Activated CD4-positive, alpha-beta T cell treated with anti-CD3 and anti-CD28 coated beads, Interleukin-2, amount 50 U/mL, for 24 hours (primary cell): ENCODE results near the gene DDX24.

Source experiments
- DNase-seq, 2 donors: peaks; one replicate each; pipeline ENCODE4 v3.0.0-alpha.2; 2020; ENCODE audit warnings: low read depth in 1 of 2, low spot score in 1 of 2

DDX24 gene

DNA sequence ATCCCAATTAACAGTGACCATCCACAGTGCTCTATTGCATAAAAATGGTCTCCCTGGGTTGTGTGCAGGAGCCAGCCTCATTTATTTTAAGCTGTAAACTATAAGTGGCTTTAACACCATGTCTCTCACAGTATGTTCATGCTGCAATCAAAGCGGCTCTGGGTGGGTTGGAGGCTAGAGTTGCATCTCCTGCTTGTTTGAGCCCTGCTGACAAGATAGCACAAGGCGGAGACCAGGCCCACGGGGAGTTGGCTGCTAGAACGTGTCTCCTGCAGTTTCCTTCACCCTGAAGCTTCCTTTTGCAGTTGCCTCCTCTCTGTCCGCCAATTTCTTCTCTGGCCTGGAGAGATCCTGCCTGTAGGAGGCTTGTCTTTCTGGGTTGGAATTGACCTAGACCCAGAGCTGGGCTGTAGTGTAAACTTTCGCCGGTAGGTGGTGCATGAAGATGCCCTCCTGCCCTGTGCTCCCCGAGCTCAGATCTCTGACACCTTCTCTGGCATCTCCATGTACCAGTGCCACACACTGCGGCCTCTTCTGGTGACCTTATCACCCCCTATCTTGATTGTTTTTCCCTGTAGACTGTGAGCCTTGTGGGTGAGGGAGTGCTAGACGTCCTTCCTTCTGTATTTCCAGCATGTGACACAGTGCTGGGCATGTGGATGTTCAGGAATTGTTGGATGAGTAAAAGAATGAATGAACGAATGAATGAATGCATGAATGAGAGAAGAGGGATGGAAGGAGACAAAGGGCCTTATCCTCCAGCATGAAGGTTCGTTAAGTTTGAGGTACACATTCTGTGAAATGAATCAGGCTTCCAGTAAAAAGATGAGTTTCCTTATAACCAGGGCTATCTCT, 44.5 kb downstream of the DDX24 start:
- DNase-seq: peak; percentile 56 to 64

DNA sequence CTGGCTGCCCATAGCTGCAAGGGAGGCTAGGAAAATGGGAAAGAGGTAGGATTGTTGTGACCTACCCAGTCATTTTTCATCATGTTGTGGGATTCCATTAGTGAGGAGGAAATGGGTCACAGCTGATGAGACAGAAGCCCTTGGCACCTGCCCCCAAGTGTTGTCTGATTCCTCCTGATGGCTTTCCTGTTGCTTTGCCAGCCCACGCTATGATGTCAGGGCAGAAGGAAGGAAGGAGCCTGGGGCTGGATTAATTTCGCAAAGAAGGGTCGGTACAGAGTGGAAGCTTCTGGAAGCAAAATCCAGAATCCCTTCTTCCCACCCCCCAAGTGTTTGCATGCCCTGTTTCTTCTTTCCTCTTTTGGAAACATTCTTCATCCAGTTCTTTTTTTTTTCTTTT, 46.1 kb downstream of the DDX24 start:
- no peak for DNase-seq

DNA sequence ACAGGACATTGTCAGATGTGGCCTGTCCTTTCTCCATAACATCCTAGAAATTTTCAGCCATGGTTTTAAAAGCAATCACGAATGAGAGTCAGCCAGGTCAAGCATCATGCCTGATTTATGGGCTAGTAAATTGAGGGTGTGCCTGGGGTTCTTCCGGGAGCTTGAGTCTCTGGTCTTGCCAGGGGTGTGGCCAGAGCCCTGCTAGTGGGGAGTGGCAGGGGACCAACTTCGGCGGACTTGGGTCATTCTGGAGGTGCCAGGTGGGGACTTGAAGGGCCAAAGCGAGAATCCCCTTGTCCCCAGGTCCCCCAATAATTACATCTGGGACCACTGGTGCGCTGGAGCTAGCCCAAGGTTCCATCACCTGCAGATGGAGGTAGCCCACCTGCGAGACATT, 49.1 kb downstream of the DDX24 start:
- no peak for DNase-seq

DNA sequence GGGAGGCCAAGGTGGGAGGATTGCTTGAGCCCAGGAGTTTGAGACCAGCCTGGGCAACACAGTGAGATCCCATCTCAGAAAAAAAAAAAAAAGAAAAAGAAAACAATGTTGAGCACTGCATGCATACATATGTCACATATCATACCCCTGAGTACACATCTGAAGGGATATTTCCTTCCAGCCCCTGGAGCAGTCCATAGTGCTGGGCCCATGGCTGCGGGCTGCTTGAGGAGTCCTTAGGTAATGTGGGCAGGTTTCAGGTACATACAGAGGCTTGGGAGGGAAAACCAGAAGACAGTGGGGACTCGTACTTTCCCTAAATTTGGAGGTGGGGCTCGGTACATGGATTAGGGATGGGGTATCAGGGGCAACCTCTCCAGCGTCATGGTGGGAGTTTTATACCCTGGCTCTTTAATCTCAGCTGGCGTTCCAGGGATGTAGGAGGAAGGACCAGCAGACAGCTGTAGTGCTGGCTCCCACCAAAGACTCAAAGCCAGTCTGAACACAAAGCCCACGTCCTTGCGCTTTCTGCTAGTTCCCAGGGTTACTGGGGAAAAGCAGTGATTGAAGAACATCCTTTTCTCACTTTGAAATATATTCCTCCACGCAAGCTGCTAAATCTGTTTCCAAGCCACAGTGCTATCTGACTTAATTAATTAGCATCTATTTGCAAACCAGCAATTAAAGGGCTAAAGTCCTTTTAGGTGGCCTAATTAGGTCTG, 49.7 kb downstream of the DDX24 start:
- no peak for DNase-seq

DNA sequence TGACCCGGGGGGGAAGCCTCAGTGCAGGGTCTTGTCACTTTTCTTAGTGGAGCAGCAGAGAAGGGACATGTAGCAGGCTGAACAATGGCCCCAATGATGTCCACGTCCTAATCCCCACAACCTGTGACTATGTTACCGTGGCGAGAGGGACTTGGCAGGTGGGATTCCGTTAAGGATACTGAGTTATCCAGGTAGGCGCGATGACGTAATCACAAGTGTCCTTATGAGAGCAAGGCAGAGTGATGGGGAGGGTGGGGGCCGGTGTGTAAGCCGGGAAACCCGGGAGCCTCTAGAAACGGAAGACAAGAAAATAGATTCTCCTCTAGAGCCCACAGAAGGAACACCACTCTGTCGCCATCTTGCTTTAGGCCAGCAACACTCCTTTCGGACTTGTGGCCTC, 50.4 kb downstream of the DDX24 start:
- no peak for DNase-seq

DNA sequence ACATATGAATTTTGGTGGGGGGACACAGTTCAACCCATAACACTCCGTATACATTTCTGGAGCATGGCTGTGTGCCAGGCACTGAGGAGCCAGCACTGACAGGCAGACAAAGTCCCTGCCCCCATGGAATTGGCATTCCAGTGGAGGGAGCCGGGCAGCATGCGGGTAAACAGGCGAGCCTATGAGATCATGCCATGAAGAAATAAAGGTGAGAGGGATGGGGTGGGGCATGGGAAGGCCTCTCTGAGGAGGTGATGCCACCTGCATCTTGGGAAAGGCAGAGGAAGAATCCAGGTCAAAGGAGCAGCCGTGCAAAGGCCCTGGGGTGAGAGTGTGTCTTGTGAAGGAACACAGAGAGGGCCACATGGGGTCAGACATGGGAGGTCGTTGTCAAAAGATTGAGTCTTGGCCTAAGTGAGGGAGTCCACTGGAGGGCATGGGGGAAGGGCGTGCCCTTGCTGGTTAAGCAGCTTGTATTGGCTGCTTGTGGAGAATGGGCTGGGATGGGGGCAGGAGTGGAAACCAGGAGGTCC, 51.3 kb downstream of the DDX24 start:
- DNase-seq: no peak

DNA sequence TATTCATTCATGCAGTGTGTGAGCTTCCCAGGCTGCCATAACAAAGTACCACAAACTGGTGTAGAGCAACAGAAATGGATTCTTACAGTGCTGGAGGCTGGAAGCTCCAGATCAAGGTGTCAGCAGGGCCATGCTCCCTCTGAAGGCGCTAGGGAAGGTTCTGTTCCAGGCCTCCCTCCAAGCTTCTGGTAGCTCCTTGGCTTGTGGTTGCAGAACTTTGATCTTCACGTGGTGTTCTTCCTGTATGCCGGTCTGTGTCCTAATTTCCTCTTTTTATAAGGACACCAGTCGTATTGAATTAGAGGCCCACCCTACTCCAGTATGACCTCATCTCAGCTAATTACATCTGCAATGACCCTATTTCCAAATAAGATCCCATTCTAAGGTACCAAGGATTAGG, 51.7 kb downstream of the DDX24 start:
- DNase-seq: no peak

DNA sequence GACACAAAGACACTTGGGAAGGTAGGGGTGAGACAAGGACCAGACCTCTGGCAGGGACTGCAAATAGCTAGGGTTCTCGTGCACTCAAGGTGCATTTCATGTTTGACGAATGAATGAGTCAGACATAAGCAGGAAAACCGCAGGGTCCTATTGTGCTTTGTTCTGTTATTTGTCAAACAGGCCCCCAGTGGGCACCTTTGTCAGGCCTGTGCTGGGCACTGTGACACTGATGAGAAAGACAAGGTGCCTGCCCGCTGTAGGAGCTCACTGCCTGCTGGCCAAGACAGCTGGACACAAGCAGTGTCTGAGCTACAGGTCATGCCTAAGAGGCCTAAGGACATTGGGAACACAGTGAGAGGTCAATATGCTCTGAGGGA, 52.6 kb downstream of the DDX24 start:
- no peak for DNase-seq

DNA sequence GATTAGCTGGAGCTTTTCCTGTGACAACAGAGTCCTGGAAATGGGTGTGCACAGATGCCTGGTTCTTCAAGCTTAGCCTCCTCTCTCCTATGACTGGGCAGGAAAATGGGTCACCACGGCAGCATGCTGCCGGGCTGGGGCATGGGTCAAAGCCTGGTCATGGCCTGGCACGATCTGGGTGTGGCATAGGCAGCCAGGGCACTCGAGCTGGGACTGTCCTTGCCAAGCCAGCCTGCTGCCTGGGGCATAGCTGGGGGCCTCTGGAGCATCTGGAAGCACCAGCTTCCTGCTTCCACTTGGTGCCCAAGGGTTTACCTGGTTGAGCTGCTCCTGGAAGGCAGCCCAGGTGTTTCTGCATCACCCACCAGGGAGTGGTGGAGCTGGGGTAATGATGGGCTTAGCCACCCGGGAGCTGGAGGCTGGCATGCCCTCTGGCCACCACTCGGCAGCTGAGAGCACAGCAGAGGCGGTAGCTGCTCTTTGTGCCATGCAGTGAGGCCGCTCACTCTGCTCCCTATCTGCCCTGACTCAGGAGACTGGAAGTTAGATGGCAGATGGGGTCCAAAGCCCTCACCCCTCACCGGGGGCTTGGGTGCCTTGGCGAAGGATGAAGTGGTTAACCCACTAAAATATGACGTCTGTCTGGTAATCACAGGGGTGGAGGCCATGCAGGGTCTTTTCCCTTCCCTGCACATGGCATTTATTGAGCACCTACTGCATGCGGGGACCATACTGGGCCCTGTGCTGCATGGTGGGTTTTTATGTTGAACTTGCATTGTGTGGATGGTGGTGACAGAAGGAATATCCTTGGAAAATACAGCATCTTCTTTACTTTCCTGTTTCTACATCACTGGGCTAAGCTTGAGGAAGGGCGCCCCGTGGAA, 53.2 kb downstream of the DDX24 start:
- no peak for DNase-seq

DNA sequence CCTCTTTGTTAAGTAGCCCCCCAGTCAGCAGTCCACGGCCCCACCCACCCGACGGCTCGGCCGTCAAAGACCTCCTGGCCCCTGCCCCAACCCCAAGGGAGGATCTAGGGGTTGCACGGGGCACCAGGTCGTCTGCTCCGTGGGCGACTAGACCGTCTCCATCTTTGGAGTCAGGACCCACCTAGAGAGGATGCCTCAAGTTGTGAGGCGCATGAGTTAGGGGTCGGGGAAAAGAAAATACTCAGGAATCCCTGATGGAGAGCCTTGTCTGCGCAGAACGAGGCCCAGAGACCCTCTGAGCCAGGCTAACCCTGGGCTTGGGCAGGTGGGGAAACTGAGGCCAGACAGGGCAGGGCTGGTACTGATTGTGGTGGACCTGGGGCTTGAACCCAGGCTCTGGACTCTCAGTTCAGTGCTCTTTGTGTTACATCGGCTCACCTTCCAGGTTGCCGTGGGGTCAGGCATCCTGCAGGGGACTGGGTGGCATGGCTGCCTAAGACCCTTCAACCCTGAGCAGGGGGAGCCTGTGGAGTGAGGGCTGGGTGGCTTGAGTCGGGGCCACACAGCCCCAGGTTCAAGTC, 54.0 kb downstream of the DDX24 start:
- DNase-seq: no peak

DNA sequence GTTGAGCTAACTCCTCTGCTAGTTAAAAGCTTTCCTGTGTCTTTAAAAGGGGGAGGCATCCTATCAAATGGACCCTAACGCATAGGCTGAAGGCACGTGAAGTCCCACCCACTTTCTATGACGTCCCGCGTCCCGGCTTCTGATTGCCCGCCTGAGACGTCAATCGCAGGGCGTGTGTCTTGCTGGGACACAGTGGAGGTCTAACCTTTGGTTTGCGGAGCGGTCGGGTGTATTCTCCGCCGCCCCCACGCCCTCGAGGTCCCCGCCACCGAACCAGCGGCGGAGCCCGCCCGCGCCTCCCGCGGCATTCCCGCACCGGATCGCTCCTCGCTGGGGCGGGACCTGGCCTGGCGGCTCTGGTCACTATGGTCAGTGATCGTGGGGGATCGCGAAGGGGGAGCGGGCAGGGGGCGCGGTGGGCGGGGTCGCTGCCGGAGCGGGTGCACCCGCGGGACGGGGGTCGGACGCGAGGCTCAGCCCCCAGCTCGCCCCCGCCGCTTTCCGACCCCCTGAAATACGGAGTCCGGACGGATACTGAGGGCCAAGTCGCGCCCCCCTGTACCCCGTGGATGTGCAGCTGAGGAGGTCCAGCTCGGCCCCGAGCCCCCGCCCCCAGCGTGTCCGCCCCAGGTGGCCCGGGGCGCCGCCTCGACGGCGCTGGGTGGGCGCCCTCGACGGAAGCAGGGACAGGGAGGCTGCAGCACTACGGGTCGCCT, 54.7 kb downstream of the DDX24 start, which contains the start of gene OTUB2:
OTUB2 (plus strand) TSS at position 168 of the 716 bp plus-strand sequence; CDS start at position 366, 198 bp downstream.
- peak; percentile 89 to 96 for DNase-seq

DNA sequence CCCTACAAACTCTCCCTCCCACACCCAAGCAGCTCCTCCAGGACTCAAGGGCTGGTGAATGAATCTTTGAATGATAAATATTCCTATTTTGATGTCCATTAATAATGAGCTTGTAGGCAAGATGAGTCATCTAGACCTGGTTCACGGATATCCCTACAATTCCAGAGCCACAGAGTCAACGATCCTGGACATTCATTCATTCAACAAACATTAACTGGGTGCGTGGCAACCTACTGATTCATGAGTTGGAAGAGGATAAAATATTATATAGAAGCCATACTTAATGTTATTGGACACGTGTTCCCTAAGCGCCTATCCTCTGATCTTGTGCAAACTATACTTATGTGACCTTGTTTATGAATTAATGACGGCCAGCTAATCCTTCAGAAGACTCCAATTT, 55.3 kb downstream of the DDX24 start:
- DNase-seq: no peak

DNA sequence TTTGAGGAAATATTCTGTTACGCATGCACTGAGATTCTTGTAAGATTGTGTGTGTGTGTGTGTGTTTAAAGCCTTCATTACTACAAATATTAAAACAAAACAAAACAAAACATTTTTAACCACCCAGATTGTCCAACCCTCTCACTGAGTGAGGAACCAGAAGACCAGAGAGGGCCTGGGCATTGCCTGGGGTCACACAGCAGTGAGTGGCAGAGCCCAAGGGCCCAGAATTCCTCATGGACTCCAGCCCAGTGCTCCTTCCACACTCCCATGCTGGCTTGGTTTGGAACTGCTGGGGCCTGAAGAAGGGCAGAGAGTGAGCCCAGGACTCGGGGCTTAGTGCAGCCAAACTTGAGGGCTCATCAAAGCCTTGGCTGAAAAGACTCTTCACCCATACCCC, 56.5 kb downstream of the DDX24 start:
- DNase-seq: no peak

DNA sequence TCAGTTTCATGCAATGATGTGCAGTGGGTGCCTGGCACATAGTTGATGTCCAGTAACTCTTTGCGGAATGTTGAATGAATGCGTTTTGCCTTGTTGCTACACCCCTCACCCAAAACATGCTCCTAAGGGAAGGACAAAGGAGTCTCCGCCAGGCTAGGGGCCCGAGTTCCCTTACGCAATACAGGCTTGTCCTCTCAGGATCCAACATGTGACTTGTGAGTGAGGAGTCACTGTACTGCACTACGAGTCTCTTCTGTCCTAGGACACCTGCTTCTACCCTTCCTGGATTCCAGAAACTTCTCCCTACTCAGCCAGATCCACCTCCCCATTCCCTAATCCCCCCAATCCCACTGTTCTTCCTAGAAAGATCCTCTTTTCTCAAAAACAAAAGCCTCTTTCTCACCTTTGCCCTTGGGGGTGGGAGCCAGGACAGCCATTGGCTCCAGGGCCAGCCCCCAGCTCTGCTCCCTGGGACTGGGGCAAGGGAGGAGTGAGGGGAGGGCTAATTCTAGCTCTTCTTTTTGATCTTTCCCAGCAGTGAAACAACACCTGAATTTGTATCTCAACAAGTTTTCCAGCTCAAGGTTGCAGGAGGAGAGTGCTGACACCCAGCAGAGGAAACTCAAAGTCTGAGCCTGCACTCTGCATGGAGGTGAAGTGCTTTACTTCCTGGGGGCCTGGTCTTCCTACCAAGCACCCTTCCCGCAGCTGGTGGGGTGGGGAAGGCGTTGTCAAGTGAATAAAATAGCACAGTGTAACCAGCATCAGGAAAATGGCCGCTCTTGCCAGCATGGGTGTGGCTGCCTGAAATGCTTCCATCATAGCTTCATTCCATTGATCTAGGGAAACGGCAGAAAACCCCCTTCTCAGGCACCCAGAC, 58.2 kb downstream of the DDX24 start:
- no peak for DNase-seq

DNA sequence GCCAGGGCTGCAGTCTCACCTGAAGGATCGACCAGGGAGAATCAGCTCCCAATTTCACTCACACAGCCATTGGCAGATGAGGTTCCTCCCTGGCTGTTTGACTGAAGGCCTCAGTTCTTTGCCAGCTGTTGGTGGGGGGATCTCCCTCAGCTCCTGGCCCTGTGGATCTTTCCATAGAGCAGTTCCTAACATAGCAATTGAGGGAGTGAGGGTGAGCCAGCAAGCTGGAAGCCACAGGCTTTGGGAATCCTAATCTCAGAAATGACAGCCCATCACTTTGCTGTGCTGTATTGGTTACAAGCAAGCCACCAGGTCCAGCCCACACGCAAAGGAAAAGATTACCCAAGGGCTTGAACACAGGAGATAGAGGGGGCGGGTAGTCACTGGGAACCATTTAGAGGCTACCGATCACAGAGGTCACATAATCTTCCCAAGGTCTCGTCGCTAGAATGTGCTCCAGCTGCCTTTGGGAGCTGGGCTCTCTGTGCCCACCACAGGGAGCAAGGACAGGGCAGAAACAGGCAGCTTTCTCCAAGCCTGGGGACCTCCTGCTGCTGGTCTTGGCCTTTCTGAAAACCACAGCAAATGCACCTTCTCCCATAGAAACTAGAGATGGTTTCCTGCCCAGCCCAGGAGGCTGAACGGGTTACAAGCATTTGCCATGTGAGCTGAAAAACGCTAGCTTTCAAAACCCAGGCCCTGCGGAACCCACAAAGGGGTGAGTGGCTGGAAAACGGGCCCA, 59.4 kb downstream of the DDX24 start:
- no peak for DNase-seq

DNA sequence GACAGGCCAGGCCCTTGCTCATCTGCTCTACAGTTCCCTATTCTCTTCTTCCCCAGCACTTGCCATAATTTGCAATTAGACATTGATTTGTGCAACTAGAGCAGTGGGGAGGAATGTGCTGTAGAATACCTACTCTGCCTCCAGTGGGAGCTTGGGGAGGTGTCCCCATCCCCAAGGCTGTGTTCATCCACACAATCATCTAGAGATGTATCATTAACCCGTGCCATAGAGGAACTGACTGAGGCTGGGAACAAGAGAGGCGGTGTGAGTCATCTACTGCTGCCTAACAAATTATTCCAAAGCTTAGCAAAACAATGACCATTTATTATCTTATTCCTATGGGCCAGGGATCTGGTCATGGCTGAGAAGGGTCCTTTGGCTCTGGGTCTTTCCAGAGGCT, 60.0 kb downstream of the DDX24 start:
- DNase-seq: no peak

DNA sequence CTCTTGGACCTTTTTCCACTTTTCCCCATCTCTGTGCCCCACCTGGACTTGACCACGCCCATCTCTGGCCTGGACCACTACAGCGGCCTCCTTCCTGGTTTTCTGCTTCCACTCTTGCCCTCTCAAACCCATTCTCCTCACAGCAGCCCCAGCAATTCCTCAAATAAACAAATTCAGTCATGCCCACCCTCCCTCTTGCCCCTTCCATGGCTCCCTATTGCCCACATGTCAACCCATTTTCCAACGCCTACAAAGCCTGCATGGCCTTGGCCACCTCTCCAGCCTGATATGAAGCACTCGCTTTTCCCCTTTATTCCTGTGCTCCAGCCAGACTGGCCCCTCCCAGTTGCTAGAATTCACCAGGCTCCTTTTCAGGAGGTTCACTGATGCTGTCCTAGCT, 60.7 kb downstream of the DDX24 start:
- DNase-seq: no peak

DNA sequence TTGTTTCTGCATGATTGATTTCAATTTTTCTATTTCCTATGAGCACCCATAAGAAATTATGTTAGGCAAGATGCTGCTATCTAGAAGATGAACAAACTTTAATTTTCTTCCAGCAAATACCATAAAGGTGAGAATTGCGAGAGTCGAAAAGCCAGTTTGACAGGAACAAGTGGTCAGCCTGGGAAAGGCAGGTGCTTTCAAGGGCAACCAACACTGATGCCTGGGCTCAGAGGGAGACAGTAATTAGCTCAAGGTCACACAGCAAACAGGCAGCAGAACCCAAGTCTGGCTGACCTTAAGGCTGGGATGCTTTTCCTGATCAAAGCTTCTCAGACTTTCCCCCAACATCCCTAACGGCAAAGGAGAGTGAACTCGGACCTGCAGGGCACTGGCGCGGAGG, 61.7 kb downstream of the DDX24 start:
- no peak for DNase-seq

DNA sequence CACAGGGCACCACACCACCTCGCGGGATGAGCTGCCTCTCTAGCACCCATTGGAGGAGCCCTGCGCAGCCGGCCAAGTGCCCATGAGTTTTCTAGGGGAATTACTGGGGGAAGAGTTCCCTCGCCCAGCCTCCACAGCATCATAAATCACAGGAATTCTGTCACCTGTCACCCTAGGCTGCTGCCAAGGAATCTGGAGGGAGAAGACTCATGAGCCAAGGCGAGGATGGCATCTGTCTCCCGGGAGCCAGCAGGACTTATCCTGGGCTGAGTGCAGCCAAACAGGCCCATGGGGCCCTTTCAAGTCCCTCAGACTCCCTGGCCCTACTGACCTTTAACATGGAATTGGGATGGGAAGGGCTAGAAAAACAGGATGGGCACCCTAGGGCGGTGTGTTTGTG, 62.7 kb downstream of the DDX24 start:
- no peak for DNase-seq
